ENCODE data around the gene BTBD16. TPM values are rescaled to one million over a fixed set of nuclear protein-coding genes. Genes with fewer than 3 reads are reported as not detected.

Gene BTBD16
- total RNA-seq, 1 experiment from 2014 or later = not detected

GRCh38 chr10:122277526-122278136 lies 6.5 kb downstream of the BTBD16 start:
- H3K27ac ChIP-seq = no peak overlapping the region
- H3K4me1 ChIP-seq = peaks cover 11% of the 10 kb centered on the region
- H3K9me3 ChIP-seq (replicated peaks) = no peaks in the 10 kb centered on the region
- no peaks in the 10 kb centered on the region for H3K27me3 ChIP-seq
- no peaks in the 10 kb centered on the region for H3K36me3 ChIP-seq
- no peak overlapping the region for H3K4me3 ChIP-seq
- no peak for DNase-seq

DNA sequence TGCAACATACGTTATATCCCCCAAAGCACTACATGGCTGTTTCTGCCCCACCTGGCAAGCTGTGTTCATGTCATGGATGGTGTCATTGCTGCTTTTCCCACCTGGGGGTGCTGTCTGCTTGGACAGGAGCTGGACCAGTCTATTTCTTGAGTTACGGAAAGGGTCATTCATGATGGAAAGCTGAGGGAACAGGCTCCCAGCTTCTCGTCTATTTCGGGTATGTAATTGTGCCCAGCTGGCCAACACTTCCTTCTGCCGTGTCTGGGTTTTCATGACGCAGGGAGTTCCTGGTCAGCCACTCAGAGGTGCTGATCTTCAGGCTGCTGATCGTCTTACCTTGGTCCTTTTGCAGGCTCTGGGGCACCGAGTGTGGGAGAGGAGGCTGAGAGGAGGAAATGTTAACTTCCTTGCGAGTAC lies 8.6 kb downstream of the BTBD16 start:
- no peak overlapping the region for H3K27ac ChIP-seq
- no peaks in the 10 kb centered on the region for H3K27me3 ChIP-seq
- H3K4me3 ChIP-seq = no peak overlapping the region
- no peaks in the 10 kb centered on the region for H3K9me3 ChIP-seq (replicated peaks)
- peaks cover 24% of the 10 kb centered on the region for H3K4me1 ChIP-seq
- H3K36me3 ChIP-seq = no peaks in the 10 kb centered on the region
- peak; percentile 65 to 82 for DNase-seq

DNA sequence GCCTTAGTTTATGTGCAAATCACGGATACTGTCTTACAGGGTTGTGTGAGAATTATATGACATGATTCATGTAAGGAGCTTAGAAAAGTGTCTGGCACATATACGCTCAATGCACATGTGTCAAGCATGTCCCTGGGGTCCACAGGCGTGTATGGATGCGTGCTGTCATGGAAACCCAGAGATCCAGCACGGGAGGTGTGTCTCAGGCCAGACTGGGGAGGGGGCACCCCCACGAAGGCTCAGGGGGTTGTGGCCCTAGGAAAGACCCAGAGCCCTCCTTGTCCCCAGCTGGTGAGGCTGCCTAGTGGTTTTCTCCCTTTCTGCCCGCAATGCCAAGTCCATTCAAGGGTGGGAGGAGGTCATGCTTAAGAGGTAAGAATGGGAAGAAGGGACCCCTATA lies 9.1 kb downstream of the BTBD16 start:
- Histone ChIP-seq H3K36me3 (no peaks in the 10 kb centered on the region), H3K27me3 (no peaks in the 10 kb centered on the region), H3K9me3 (replicated peaks) (no peaks in the 10 kb centered on the region), H3K27ac (no peak overlapping the region), H3K4me1 (peaks cover 28% of the 10 kb centered on the region), H3K4me3 (no peak overlapping the region)
- DNase-seq = no peak

DNA sequence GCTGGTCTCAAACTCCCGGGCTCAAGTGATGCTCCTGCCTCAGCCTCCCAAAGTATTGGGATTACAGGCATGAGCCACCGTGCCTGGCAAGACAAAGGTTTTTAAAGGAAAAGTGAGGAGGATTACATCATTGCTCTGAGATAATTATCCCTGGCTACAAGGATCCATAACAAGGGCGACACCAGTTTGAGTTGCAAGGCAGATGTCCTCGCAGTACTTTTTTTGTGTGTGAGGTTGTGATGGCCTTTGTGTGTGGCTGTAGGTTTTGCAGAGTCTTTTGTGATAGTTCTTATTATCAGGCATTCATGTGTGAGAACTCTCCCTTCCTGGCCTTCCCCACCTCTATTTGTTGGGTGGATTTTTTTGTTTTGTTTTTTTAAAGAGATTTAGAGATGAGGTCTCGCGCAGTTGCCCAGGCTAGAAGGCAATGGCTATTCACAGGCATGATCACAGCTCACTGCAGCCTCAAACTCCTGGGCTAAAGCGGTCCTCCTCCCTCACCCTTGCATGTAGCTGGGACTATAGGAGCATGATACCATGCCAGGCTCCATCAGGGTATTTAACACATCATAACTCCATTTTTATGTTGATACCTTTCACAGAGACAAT lies 10.0 kb downstream of the BTBD16 start:
- Histone ChIP-seq H3K9me3 (replicated peaks) (no peaks in the 10 kb centered on the region), H3K27me3 (no peaks in the 10 kb centered on the region), H3K36me3 (no peaks in the 10 kb centered on the region), H3K27ac (no peak overlapping the region), H3K4me1 (peaks cover 38% of the 10 kb centered on the region), H3K4me3 (no peak overlapping the region)
- DNase-seq = no peak

- DNase-seq = no peak
- no peak overlapping the region for H3K4me3 ChIP-seq
- no peak overlapping the region for H3K27ac ChIP-seq
- H3K9me3 ChIP-seq (replicated peaks) = no peaks in the 10 kb centered on the region
- no peaks in the 10 kb centered on the region for H3K27me3 ChIP-seq
- no peaks in the 10 kb centered on the region for H3K36me3 ChIP-seq
- peaks cover 44% of the 10 kb centered on the region for H3K4me1 ChIP-seq
Observed at GRCh38 chr10:122281751-122282150, 10.7 kb downstream of the BTBD16 start.

DNA sequence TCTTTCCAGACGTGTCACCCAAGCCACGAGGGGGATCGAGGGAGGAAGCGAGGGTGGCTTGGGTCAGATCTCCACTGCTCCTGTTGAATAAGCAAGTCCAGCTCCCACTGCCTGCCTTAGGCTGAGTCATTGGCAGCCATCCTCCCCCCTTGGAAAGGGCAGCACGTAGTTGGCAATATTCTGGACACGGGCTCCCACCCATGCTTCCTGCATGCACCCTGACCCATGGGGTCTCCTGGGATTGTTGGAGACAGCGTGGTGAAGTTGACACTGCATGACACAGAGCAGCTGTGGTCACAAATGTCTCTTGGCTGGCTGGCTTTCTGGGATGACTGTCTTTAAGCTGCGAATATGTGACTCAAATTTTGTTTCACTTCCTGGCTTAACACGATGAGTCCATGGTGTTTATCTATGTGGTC lies 11.2 kb downstream of the BTBD16 start:
- Histone ChIP-seq H3K4me3 (no peak overlapping the region), H3K27me3 (no peaks in the 10 kb centered on the region), H3K4me1 (peaks cover 49% of the 10 kb centered on the region), H3K36me3 (no peaks in the 10 kb centered on the region), H3K27ac (0 out of 2 replicates have a peak overlapping the region, but pooled peaks have one; percentile 2), H3K9me3 (replicated peaks) (no peaks in the 10 kb centered on the region)
- no peak for DNase-seq

GRCh38 chr10:122282909-122283308 lies 11.8 kb downstream of the BTBD16 start:
- no peak for DNase-seq
- Histone ChIP-seq H3K9me3 (replicated peaks) (no peaks in the 10 kb centered on the region), H3K27me3 (no peaks in the 10 kb centered on the region), H3K4me1 (peaks cover 56% of the 10 kb centered on the region), H3K36me3 (no peaks in the 10 kb centered on the region), H3K4me3 (no peak overlapping the region), H3K27ac (no peak overlapping the region)

DNA sequence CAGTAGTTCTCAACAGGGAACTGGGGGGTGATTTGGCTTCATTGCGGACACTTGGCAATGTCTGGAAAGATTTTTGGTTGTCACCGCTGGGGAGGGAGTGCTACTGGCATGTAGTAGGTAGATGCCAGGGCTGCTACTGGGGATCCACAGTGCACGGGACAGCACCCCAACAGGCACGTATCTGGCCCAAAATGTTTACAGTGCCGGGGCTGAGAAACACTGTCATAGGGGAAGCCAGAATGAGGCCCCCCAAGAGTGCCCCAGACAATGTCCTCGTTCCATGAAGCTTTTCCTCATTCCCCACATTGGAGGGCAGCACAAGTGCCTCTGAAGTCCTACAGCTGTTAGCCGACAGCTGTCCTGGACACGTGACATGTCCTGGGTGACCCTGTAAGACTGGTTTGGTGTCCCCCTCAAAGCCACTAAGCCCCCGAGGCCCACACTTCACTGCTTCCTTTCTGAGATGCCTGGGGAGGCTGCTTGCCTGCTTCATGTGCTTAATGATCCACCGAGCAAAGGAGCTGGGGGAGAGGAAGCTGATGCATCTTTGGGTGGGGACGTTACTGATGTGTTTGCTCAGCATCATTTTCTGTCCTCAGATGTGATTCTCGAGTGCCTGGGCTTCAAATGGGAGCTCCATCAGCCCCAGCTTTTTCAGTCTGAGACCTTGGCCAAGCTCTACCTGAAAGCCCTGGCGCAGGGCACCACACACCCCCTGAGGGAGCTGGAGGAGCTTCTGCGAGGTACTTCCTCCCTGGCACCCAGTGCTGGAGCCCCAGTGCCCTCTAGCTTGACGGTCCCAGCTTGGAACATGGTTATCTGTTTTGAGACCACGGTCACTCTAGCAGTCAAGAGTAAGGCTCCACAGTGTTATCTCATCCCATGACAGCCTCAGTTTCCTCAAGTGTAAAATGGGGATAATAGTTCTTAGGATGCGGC lies 14.7 kb downstream of the BTBD16 start:
- H3K36me3 ChIP-seq = no peaks in the 10 kb centered on the region
- no peak overlapping the region for H3K4me3 ChIP-seq
- DNase-seq = peak; percentile 80 to 86
- H3K27me3 ChIP-seq = no peaks in the 10 kb centered on the region
- no peaks in the 10 kb centered on the region for H3K9me3 ChIP-seq (replicated peaks)
- peaks cover 56% of the 10 kb centered on the region for H3K4me1 ChIP-seq
- peak overlapping the region; percentile 48 for H3K27ac ChIP-seq

- Histone ChIP-seq H3K4me3 (no peak overlapping the region), H3K36me3 (no peaks in the 10 kb centered on the region), H3K9me3 (replicated peaks) (no peaks in the 10 kb centered on the region), H3K4me1 (peaks cover 56% of the 10 kb centered on the region), H3K27me3 (no peaks in the 10 kb centered on the region), H3K27ac (peak overlapping the region; percentile 60)
- peak; percentile 88 for DNase-seq
Observed at GRCh38 chr10:122286867-122287266, 15.8 kb downstream of the BTBD16 start.

DNA sequence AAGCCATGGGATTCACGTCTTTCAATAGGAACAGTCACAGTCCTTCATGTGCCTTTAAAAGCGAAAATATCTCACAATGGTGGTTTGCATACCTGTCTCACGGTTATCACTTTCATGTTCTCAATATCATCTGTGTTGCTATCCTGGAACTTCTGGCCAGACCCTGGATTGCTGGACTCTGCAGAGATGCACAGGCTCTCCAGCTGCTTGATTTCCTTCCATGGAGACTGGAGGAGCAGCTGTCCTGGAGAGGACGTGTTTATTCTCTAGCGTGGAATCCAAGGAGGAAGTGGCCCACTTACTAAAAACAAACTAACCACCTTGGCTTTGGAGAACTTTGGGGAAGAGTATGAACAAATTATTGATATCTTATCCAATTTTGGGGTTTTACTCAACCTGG lies 16.5 kb downstream of the BTBD16 start:
- Histone ChIP-seq H3K36me3 (no peaks in the 10 kb centered on the region), H3K27ac (peak overlapping the region; percentile 60), H3K4me3 (no peak overlapping the region), H3K9me3 (replicated peaks) (no peaks in the 10 kb centered on the region), H3K4me1 (peaks cover 49% of the 10 kb centered on the region), H3K27me3 (no peaks in the 10 kb centered on the region)
- peak in 1 of 2 experiments; percentile 66 for DNase-seq

DNA sequence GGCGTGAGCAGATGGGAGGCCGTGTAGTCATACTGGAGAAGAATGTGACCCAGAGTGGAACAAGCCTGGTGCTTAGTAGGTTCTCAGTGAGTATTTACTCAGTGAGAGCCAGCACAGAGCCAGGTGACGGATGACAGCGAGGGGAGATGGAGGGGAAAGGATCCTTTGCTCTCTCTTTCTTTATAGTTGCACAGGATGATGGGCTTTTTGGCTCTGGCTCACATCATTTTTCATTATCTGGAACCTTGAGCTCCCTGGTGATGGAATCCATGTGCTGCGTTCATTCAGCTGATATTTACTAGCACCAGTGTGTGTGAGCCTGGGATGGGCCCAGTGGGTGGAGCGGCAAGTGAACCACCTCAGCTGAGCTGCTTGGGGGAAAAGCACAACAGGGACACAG lies 17.2 kb downstream of the BTBD16 start:
- H3K4me1 ChIP-seq = peaks cover 47% of the 10 kb centered on the region
- H3K36me3 ChIP-seq = no peaks in the 10 kb centered on the region
- no peaks in the 10 kb centered on the region for H3K9me3 ChIP-seq (replicated peaks)
- DNase-seq = no peak
- no peak overlapping the region for H3K27ac ChIP-seq
- no peak overlapping the region for H3K4me3 ChIP-seq
- H3K27me3 ChIP-seq = no peaks in the 10 kb centered on the region

GRCh38 chr10:122288917-122289316 lies 17.8 kb downstream of the BTBD16 start:
- Histone ChIP-seq H3K4me1 (peaks cover 48% of the 10 kb centered on the region), H3K27ac (no peak overlapping the region), H3K4me3 (no peak overlapping the region), H3K36me3 (no peaks in the 10 kb centered on the region), H3K9me3 (replicated peaks) (no peaks in the 10 kb centered on the region), H3K27me3 (no peaks in the 10 kb centered on the region)
- DNase-seq = no peak

GRCh38 chr10:122290334-122290733 lies 19.2 kb downstream of the BTBD16 start:
- Histone ChIP-seq H3K4me1 (peaks cover 34% of the 10 kb centered on the region), H3K36me3 (no peaks in the 10 kb centered on the region), H3K27ac (no peak overlapping the region), H3K9me3 (replicated peaks) (no peaks in the 10 kb centered on the region), H3K4me3 (no peak overlapping the region), H3K27me3 (no peaks in the 10 kb centered on the region)
- DNase-seq = peak in 1 of 2 experiments; percentile 55

DNA sequence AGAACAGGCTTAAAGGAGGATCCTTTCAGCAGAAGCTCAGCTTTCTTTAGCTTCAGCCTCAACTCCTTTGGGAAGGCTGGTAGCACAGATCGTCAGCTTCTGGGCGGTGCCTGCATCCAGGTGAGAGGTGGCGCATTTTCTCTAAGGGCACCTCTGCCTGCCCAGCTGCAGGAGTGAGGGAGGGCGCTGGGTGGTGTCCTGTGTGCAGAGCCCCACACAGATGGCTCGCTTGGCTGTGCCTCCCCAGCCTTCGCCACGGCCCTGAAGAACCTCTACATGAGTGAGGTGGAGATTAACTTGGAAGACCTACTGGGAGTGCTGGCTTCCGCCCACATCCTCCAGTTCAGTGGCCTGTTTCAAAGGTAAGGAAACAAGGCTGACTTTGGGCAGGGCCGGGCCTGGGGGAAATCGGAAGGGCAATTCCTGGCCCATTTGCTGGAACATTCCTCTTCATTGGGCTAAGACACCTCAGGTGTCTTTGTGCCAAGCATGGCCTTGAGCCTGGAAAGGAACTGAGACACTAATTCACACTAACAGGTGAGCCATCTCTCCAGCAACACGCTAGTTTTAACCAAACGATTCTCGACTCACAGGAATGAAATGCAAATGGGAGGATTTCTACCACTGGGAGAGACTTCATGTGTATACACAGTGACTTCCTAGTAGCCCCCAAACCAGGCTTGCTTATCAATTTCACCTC lies 19.9 kb downstream of the BTBD16 start:
- Histone ChIP-seq H3K27ac (no peak overlapping the region), H3K9me3 (replicated peaks) (no peaks in the 10 kb centered on the region), H3K4me3 (no peak overlapping the region), H3K27me3 (no peaks in the 10 kb centered on the region), H3K36me3 (no peaks in the 10 kb centered on the region), H3K4me1 (peaks cover 28% of the 10 kb centered on the region)
- no peak for DNase-seq

Measured in SJCRH30 (cell line).